Left lobe of liver (tissue), 2 donors: ENCODE data around the gene CT45A10. TPM values are rescaled to one million over a fixed set of nuclear protein-coding genes. Genes with fewer than 3 reads are reported as not detected.
"Not testable (repeated sequence)": the region's sequence is repeated elsewhere in the genome, so short reads cannot be mapped to it uniquely, and the experiment has no call there.

Experiments
- ATAC-seq: fragments of 200-7000 bp; cut with Tn5 transposase; one replicate; pipeline ENCODE4 v1.9.1; 2020; ENCODE audit warnings: mild to moderate bottlenecking, moderate library complexity
- DNase-seq: peaks from one replicate; pipeline ENCODE4 v3.0.0-alpha.2; 2020; ENCODE audit warnings: low spot score
- total RNA-seq: library from RNA; stranded (reverse); gene quantifications from one replicate; pipeline ENCODE4 v1.2.1, GENCODE V29; 2021
- donor health status: DM: no; HTN: no; CAD: no; lungs with moderate emphysema.
- donor health status: DM: no; HTN: yes; CAD: no.

CT45A10 gene, protein sequence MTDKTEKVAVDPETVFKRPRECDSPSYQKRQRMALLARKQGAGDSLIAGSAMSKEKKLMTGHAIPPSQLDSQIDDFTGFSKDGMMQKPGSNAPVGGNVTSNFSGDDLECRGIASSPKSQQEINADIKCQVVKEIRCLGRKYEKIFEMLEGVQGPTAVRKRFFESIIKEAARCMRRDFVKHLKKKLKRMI
- 0.45 TPM for total RNA-seq

DNA sequence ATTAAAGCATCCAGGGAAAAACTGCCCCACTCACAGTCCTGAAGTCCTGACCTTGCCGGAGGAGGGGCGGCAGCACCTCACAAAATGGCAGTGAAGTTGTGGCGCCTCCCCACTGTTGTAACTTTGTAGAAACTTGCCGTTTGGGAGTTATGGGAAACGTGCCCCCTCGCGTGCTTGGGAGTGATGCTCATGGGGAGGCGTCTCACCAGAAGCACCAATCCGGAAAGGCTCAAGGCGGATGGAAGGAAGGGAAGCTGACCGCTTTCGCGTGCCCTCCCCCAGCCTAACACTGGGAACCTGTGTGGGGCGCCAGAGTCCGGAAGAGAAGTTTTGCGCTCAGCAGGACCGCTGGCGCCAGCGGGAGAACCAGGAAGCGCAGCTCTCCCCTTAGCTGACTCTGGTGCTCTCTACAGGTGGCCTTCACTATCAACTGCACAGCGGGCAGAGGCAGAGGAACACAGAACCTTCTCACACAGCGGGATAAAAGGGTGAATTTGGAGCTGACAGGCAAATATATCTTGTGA is at the start of gene CT45A10, which contains the start of gene SAGE1:
Gene CT45A10 (minus strand): TSS at position 151 of the 524 bp plus-strand sequence. CDS start 8,100 bp downstream, outside the sequence.
Gene SAGE1 (plus strand): TSS at position 423 of the 524 bp plus-strand sequence. CDS start 2,527 bp downstream, outside the sequence.
- no peak for DNase-seq
- no peak for ATAC-seq

DNA sequence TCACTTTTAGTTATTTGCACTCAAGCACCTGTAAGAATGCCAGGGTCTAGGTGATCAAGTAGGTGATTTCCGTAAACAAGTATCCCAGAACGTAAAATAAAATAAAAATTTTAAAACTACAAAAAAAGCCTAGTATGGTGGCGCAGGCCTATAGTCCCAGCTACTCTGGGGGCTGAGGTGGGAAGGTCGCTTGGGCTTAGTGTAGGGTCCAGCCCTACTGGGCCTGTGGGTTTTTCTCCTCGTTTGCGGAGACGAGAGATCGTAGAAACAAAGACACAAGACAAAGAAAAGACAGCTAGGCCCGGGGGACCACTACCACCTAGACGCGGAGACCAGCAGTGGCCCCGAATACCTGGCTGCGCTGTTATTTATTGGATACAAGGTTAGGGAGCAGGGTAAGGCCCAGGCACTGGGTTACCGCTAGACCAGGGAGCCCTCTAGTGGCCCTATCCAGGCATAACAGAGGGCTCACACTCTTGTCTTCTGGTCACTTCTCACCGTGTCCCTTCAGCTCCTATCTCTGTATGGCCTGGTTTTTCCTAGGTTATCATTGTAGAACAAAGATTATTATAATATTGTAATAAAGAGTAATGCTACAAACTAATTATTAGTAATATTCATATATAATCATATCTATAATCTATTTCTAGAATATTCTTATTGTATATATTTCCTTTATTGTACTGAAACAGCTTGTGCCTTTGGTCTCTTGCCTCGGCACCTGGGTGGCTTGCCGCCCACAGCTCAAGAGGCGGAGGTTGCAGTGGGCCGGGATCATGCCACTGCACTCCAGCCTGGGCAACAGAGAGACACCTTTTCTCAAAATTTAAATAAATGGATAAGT is 38.6 kb upstream of the CT45A10 start:
- peak; percentile 78 for ATAC-seq
- peak; percentile 43 for DNase-seq

DNA sequence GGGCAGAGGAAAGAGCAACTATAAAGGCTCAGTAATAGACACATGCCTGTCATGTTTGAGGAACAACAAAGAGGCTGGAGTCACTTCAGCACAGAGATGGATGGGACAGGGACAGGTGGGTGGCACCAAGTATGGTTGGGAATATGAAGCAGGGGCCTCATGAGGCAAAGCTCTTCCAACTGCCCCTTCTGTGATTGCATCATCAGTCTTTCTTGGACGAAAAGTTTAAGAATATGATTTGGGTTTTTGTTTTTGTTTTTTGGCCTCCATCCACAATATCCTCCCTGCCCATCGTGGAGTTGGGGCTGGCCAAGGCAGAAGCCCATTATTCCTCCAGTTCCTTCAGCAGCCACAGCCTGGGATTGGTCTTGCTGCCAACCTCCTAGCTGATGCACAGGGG is 34.7 kb upstream of the CT45A10 start:
- no peak for DNase-seq

DNA sequence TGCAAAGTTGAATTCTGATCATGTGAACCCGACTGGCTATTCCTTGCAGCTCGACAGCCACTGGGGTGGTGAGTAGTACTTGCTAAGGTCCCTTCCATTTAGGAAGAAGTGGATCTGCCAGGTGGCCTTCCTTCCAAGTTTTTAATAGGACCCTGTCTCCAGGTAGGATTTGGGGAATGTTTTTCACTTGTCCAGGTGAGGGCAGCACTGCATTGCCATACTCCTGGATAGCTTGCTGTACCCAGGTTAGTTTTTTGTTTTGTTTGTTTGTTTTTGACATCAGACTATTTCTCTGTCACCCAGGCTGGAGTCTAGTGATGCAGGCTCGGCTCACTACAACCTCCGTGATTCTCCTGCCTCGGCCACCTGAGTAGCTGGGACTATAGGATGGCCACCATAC is 30.1 kb upstream of the CT45A10 start:
- DNase-seq (no peak), ATAC-seq (no peak)

More for the DNA sequence above, 34.7 kb upstream of the CT45A10 start:
- no peak for ATAC-seq

DNA sequence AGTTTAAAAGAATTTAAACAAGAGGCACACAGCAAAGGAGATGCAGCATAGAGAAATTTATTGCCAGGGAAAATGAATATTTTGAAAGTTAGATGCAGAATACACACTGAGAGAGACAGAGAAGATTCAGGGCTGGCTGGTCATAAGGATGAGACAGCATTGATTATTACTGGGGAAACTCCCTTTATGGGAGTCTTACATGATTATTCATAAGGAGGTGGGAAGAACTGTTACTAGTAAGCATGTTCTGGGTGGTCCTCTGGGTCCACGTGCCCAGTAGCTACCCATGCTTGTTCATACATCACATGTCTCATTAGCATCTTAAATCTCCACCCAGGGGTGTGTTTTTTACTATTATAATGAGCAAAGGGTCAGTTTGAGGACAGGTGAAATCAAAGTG is 27.3 kb upstream of the CT45A10 start:
- not testable (repeated sequence) for ATAC-seq, DNase-seq

DNA sequence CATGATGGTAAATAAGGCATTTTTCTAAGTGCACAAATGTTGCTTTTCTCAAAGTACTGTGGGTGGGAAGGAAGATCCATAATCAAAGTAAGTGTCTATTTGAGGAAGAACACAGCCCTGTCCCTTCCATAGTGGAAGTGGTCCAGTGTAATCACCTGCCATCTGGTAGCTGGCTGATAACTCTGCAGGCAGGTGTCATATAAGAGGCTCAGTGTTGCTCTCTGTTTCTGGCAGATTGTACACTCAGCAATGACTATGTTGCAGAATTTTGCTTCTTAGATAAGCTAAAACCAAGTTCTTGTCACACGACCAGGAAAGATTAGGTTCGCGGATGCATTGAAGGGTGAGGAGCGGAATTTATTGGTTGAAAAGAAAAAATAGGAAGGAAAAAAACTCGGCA is 21.2 kb upstream of the CT45A10 start:
- no peak for DNase-seq
- no peak for ATAC-seq

DNA sequence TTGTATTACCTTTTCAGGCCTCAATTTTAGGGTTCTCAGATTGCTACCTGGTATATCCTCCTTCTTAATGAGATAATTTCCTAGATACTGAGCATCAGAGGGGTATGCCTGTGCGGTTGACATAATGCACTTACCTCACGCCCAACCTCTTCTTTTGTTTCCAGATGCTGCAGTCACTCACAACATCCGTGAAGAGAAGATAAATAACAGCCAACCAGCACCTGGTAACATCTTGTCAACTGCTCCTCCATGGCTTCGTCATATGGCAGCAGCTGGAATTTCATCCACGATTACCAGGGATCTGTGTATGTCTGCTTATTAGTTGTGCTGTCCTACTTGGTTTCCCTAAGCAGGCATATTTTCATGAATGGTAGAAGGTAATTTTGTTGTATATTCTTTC is 17.0 kb upstream of the CT45A10 start:
- ATAC-seq: no peak
- no peak for DNase-seq

DNA sequence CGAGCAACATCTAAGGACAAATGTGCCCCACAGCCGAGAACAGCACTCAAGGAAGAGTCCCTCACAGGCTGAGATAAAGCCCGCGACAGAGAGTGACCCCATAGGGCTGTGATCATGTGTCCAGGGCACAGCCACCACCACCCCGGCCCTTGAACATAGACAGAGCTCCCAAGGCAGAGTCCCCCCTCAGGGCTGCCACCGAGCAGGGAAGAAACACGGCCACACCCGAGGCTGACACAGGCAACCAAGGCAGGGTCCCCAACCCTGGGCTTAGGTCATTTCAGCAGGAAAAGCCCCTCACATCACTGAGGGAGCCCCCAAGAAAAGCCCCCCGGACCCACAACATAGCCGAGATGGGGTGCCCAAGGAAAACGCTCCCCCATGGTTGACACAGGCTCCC is 463 bp downstream of the CT45A10 start:
- ATAC-seq (no peak), DNase-seq (no peak)

DNA sequence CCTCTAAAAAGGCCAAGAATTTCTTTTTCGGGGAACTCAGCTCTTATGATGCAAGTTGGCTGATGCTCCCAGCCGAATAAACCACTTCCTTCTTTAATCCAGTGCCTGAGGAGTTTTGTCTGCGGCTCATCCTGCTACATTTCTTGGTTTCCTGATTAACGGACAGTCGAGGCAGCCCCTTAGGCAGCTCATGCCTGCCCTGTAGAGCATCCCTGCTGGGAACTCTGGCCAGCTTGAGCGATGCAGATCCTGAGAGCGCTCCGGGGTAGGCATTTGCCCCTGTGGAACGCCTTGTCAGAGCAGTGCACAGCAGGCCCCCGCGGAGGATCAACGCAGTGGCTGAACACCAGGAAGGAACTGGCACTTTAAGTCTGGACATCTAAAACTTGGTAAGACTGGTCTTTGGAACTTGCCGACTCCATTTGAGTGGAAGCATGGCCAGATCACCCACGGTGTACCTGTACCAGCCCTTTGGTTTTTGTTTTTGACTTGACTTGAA is 3.1 kb downstream of the CT45A10 start:
- no peak for ATAC-seq
- DNase-seq: no peak

DNA sequence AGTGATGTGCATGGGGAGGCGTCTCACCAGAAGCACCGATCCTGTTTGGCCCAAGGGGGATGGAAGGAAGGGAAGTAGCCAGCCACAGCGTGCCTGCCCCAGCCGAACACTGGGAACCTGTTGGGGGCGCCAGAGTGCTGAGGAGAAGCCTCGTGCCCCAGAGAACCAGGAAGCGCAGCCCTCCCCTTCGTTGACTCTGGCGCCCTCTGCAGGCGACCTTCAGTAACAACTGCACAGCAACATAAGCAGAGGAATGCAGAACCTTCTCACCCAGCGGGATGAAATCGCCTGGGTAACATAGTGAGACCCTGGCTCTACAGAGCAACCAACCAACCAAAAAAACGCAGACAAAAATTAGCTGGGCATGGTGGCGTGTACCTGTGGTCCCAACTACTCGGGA is 4.3 kb downstream of the CT45A10 start:
- not testable (repeated sequence) for DNase-seq, ATAC-seq

DNA sequence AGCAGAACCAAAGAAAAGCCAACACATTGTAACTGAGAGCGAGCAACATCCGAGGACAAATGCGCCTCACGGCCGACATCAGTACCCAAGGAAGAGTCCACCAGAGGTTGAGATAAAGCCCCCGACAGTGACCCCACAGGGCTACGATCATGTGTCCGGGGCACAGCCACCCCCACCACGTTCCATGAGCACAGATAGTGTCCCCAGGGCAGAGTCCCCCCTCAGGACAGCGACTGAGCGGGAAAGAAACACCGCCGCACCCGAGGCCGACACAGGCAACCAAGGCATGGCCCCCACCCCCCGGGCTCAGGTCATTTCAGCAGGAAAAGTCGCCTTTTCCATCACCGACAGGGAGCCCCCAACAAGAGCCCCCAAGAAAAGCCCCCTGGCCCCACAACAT is 5.0 kb downstream of the CT45A10 start:
- DNase-seq, ATAC-seq: not testable (repeated sequence)

DNA sequence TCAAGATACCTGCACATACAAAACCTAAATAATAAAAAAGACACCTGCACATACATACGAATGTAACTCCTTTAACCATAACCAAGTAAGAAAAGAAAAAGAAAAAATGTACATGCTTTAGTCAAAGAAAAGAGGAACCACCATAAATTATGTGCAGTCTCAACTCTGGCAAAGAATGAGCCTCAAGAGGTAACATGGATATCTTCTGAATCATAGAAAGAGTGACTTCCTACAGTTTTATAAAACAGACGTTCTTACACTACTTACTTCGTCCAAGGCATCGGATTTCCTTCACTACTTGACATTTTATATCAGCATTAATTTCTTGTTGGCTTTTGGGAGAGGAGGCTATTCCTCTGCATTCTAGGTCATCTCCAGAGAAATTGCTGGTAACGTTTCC is 10.5 kb downstream of the CT45A10 start:
- not testable (repeated sequence) for DNase-seq, ATAC-seq

DNA sequence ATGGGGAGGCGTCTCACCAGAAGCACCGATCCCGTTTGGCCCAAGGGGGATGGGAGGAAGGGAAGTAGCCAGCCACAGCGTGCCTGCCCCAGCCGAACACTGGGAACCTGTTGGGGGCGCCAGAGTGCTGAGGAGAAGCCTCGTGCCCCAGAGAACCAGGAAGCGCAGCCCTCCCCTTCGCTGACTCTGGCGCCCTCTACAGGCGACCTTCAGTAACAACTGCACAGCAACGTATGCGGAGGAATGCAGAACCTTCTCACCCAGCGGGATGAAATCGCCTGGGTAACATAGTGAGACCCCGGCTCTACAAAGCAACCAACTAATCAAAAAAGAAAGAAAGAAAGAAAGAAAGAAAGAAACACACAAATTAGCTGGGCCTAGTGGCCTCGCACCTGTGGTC is 21.5 kb downstream of the CT45A10 start, which contains the start of gene CT45A9:
Gene CT45A9 (minus strand): TSS at position 101 of the 400 bp plus-strand sequence. CDS start 3,751 bp downstream, outside the sequence.
- DNase-seq, ATAC-seq: not testable (repeated sequence)

DNA sequence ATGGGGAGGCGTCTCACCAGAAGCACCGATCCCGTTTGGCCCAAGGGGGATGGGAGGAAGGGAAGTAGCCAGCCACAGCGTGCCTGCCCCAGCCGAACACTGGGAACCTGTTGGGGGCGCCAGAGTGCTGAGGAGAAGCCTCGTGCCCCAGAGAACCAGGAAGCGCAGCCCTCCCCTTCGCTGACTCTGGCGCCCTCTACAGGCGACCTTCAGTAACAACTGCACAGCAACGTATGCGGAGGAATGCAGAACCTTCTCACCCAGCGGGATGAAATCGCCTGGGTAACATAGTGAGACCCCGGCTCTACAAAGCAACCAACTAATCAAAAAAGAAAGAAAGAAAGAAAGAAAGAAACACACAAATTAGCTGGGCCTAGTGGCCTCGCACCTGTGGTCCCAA is 38.8 kb downstream of the CT45A10 start, which contains the start of gene CT45A8:
Gene CT45A8 (minus strand): TSS at position 101 of the 400 bp plus-strand sequence. CDS start 3,755 bp downstream, outside the sequence.
- not testable (repeated sequence) for ATAC-seq, DNase-seq

DNA sequence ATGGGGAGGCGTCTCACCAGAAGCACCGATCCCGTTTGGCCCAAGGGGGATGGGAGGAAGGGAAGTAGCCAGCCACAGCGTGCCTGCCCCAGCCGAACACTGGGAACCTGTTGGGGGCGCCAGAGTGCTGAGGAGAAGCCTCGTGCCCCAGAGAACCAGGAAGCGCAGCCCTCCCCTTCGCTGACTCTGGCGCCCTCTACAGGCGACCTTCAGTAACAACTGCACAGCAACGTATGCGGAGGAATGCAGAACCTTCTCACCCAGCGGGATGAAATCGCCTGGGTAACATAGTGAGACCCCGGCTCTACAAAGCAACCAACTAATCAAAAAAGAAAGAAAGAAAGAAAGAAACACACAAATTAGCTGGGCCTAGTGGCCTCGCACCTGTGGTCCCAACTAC is 56.1 kb downstream of the CT45A10 start, which contains the start of gene CT45A7:
Gene CT45A7 (minus strand): TSS at position 101 of the 400 bp plus-strand sequence. CDS start 3,747 bp downstream, outside the sequence.
- not testable (repeated sequence) for DNase-seq, ATAC-seq

Other genes starting within 250 kb of the CT45A10 start
- not detected for gene CT45A1, start 179.8 kb downstream of the CT45A10 start, total RNA-seq
- not detected for gene CT45A3, start 125.3 kb downstream of the CT45A10 start, total RNA-seq
- gene CT45A5, start 107.9 kb downstream of the CT45A10 start, total RNA-seq: not detected
- gene CT45A6, start 90.7 kb downstream of the CT45A10 start, total RNA-seq: not detected
- gene CT45A2, start 73.4 kb downstream of the CT45A10 start, total RNA-seq: not detected
- not detected for gene CT45A7, start 56.2 kb downstream of the CT45A10 start, total RNA-seq
- not detected for gene CT45A8, start 38.9 kb downstream of the CT45A10 start, total RNA-seq
- not detected for gene CT45A9, start 21.6 kb downstream of the CT45A10 start, total RNA-seq
- gene SAGE1, start 272 bp upstream of the CT45A10 start, total RNA-seq: not detected
- gene MMGT1, start 80.5 kb upstream of the CT45A10 start, total RNA-seq: 4.7 TPM
- gene SLC9A6, start 92.0 kb upstream of the CT45A10 start, total RNA-seq: 3.2 TPM